Right kidney (tissue), 1 donor: ENCODE data around the gene RBM17.
"Not testable (repeated sequence)": the region's sequence is repeated elsewhere in the genome, so short reads cannot be mapped to it uniquely, and the experiment has no call there.

ENCODE experiments used
- DNase-seq: peaks from one replicate; pipeline ENCODE4 v3.0.0-alpha.2; 2016

The RBM17 gene

DNA sequence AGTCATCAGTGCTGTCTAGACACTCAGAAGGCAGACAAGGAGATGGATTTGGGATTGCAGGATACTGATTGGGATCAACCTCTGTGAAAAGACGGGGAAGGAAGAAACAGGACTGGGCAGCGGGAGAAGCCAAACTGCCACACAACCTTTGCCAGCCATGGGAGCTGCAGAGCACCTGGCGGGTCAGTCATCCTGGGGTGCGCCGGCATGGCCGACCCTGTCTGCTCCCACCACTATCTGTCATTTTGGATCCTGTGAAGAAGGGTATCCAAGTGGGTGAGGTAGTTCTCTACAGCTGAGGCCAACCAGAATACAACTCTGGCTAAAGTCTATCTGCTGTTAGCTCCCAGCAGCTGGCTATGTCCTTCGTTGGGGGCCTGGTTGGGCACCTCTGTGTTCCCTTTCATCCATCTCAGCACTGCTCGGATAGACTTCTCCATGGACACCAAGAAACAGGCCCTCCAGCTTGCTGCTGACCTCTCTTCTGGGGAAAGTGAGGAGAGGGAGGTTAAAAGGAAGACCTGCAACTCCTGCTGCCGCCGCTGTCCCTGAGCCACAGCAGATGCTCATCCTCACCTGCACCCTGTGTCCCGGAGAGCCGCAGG is 11.7 kb upstream of the RBM17 start:
- DNase-seq, result no peak

DNA sequence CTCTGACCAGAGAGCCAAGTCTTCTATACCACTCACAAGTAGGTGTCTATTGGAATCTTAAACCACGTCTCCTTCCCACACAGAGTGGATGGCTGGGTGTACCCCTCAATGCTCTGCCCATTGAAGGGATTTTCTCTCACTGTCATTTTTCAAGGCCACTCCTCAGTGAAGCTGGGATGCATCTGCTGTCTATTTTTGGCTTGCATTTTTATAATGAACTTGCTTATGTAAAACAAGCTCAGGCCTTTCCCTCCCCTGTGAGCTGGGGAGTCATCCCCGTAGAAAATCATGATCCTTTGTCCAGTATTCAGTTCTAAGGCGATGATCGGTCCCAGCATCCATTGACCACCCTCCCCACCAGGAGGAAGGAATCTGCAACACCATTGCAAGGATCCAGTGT is 9.8 kb upstream of the RBM17 start:
- DNase-seq, result no peak

DNA sequence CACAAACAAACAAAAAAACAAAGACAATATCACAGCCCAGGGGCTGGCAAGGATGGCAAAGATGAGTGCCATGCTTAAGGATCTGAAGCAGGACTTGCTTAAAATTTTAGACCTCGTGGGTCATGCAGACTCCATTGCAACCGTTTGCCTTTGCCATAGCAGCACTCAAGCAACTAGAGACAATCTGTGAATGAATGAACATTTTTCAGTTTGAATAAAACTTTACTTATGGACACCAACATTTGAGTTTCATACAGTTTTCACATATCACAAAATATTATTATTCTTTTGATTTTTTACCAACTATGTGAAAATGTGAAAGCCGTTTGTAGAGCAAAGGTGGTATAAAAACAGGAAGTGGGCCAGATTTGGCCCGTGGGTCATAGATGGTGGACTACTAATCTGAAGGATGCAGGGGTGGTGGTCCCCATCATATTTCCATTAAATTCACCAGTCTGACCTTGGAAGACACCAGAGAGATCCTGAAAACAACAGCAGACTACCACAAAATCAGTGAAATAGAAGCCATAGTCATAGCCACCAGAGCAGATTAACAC is 8.3 kb upstream of the RBM17 start:
- DNase-seq, result no peak

DNA sequence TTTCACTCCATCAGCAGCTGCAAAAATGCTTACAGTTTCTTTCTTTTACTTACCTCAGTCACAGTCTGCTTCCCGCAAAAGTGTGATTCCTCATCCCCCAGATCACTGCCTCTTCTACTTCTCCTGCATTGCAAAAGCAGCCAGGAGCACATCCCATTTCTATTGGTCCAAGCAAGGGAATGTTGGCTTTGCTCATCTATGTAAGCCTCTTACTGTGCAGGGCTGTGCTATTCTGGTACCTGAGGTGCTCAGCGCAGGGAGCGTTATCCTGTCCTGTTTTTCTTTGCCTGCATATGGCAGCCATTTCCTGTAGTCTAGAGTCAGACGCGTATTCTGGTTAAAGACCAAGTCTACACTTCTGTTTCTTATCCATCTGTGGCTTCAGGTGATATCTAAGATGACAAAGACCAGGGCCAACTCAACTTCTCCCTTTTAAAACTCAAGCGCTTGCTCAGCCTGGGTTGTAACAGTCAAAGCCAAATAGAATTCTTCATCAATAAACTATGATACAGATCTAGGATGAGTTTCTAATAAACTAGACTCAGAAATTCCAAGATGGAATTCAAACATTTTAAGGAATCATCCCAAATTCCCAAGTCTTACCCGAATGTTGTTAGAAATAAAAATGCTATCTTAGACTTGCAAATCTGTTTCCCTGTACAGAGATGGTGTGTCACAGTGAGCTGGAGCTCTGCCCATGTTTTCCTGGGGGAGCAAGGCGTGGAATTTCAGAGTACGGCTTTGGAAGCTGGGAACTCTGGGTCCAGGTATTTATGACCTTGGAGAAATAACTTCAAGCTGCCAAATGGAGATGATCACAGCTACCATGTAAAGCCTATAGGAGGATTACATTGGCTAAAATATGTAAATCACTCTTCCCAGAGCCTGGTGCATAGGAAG is 6.1 kb upstream of the RBM17 start:
- DNase-seq, result no peak

DNA sequence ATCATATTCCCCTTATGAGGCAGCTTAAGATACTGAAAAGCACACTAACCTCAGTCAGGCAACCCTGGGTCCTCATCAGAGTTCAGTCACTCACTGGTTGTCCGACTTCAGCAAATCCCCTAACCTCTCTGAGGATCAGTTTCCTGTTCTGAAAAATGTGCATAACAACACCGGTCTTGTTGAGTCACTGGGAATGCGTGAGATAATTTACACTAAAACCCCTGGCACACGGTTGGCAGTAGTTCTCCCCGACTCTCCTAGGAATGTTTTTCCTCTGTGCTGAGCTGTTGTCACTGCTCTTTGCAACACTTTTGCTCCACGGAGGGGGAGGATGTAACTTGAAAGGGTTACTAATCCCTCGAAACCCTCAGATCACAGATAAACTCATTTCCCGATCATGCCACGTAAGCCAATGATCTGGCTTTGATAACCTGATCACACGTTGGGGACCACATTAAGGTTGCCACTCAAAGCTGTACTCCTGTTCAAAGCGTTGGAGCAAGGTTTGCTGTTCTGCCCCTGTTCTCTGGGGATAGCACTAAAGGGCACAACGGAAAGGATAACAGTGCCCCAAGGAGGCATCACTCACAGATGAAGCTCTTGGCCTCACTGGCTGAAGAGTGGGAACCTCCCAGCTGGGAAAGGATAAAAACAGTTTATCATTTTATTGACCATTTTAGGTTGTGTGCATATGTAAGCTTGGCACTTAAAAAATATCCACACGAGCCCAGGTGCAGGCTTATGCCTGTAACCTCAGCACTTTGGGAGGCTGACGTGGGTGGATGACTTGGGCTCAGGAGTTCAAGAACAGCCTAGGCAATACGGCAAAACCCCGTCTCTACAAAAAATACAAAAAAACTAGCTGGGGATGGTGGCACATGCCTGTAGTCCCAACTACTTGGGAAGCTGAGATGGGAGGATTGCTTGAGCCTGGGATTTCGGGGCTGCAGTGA is 5.0 kb upstream of the RBM17 start:
- DNase-seq, result no peak

DNA sequence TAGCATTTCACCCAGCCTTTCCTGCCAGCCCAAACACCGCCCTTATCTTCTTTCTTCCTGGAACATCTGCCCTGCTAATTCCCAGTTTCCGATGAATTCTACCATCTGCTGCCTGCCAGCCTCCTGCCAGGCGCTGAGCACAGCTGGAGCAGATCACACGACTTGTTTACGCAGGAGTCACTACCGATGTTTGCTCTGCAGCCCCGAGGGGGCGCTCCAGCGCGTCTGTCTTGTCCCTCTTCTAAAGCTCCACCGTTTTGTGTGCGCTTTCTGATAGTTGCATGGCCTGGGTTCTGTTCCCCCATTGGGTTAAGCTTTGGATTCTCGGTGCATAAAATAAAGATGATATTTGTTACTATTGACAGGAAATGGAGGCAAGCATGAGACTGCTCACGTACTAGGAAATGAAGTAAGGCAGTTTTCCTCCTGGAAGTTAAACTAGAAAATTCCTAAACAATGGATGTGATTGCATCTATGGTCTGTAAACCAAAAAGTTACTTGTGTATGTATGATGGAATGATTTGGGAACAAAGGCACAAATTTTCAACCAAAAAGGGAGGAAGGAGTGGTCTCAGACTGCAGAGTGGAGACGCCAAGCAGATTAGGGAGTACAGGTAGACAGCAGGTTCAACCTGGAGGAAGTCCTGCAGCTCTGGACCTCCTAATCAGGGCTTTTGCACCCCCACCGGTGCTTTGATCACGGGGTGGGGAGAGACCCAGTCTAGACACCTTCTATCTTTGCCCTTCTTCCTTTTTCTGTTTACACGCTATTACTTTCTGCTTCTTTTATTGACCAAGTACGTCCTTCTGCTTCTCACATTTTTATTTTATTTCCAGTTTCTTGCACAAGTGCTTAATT is 2.2 kb upstream of the RBM17 start:
- peak; percentile 65 for DNase-seq

DNA sequence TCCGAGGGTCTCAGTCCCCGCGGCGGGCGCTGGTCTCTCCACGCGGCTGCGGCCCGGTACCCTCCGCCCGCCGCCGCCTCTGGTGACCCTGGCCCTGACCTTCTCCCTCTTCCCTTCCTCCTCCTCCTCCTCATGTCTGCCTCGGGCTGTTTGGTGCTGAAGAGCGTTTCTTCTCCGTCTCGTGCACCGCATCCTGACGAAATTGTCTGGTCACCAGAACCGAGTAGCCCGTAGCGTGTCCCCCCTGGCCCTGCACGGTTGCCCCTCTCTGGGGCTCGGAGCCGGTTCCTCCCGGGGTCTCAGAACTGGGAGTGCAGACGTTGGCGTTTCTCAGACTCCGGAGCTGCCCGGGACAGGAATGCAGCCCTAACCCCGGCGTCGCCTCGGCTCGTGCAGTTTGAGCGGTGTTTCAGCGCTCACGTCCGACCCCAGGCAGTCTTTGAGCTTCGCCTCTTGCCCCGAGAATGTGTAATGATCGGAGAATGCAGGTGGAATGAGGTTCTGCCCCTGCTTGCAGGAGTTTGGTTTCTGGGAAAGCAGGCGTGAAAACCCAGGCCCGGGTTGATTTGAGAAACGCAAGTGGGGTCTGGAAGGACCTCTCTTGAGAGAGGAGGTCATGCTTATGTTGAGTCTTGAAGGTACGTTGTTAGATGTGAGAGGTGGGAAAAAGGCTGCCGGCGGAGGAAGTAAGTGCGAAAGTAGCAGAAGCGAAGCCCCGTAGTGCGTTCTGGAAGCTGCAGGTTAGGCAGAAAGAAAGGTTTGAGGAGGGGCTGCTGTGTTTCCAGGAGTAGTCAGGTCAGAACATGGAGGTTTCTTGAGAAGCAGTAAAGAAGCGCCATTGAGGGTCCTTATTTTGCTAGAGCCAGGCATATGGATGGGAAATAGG is 743 bp downstream of the RBM17 start:
- DNase-seq, result peak; percentile 83

DNA sequence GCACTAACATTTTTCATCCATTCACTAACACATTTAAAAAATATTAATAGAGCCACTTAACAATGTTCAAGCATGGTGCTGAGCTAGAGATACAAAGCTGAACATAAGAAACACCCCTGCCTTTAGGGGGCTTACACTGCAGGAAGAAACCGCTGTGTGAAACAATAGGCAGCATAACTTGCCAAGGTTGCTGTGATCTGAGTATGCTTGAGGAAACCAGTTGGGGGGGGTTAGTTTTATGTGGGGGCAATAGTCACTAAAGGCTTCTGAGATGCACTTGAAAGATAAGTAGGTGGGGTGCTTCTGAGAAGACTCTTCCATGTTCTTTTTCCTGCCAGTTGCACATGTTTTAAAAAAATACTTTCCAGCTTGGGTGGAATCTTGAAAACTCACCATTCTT is 2.8 kb downstream of the RBM17 start:
- no peak for DNase-seq

DNA sequence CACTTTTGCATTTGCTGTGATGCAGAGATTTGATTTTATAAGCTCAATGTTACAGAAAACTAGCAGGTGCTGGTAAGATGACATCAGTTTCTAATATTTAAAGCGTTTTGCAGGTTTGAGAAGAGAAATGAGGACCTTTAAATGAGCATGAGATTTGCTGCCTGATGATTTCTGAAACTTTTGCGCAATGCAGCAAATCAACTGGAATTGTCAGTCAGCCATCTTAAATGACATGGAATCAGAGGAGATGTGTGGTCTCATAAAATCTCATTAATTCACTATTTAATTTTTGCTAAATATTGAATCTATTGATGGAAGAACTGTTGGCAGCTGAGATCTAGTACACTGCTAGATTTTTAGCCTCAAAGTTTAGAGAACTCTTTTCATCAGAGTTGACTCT is 3.9 kb downstream of the RBM17 start:
- DNase-seq, result no peak

DNA sequence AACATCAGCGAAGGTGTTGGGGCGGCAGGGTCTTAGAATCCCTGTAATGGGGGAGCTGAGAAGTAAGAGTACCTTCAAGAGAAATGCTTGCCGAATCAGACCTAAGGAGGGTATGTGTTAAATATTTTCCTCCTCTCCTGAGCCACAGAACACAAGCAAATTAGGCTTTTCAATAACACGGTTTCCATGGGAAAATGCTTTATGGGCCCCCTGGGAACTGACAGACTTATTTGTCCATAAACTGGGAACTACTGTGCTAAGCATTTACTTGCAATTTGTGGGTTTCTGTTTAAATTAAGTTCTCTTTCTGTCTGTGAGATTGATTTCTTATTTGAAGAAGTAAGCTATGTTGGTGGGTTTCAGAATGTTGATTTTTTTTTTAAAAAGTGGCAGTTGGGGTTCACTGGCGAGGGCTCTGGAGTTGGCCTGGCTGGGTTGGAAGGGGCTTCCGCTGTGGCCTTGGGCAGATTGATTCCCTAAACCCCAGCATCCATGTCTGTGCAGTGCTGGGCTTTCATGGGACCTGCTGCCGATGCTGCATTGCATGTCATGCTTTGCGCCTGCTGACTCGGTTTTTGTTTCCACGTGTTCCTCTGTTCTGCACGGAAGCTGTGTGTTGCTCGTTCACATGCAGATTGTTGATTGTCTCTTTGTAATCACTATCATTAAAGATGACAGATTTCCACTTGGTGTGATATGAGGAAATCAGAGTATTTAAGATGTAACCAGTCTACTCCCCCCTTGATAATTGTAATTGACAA is 7.2 kb downstream of the RBM17 start:
- no peak for DNase-seq

DNA sequence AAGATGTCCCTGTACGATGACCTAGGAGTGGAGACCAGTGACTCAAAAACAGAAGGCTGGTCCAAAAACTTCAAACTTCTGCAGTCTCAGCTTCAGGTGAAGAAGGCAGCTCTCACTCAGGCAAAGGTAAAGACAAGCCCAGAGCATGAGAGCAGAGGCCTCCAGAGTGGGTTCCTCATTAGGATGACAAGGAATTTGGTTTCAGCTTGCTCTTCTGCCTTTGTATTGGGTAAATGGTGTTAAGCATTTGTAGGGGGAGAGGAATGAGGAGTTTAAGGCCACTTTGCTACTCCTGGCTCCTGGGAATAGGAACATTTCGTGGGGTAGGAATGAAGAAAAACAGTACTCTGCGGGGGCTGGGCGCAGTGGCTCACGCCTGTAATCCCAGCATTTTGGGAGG is 8.2 kb downstream of the RBM17 start:
- DNase-seq, result no peak

DNA sequence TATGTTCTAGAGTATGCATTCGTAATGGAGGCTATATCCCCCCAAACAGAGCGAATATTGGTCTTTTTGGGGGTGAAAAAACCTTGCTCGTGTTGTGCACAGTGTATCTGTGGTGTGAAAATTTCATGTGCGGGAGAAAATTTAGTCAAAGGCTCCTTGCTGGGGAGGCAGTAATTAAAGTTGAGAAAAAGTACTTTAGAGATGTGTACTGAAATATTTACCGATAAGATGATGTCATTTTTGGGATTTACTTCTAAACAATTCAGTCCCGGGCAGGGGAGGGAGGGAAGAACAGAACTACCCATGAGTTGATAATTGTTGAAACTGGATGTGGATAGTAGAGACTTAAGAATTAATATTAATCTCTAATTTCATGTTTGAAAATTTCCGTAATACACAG is 9.3 kb downstream of the RBM17 start:
- DNase-seq, result no peak

DNA sequence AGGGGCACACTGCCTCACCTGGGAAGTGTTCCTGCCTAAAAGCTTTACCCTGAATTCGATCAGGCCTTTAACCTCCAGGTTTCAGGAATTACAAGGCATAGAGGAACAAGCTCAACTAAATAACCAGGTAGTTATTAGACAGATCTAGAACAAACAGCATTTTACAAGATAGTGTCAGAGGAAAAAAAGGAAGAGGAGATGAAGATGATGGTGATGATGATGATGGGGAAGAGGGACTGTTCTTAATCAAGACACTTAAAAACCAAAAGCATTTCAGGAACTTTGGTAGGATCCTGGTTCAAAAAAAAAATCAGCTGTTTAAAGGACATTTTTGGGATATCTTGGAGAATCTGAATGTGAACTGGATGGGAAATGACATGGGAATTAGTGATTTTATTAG is 11.5 kb downstream of the RBM17 start:
- no peak for DNase-seq

DNA sequence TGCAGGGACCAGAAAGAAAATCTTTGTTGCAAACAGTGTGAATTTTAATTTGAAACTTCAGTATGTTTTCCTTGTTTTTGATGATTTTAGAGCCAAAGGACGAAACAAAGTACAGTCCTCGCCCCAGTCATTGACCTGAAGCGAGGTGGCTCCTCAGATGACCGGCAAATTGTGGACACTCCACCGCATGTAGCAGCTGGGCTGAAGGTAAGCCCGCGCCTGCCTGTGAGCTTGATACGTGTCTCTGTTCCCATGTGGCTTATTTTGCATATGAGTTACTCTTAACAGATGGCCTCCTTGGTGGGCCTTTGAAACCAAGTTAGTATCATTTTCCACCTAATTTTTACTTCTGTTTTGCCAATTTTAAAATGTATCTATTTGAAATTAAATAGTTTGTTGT is 12.3 kb downstream of the RBM17 start:
- DNase-seq, result no peak

DNA sequence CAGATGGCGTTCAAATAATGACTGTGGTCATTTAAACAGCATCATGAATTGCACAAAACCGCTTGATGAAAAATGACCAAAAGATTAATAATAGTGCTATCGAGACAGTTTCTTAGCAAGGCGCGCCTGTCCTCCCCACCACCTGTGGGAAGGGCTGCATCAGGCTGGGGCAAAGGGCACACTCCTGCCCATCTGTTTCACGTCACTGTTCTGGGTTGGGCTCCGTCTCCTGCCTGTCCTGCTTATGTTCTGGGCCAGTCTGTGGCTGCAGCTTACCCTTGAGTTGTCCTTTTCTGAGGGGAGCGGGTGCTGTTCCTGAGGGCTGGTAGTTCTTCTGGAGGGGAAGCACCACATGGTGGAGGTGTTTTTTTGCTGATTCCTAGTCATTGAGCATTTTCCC is 13.3 kb downstream of the RBM17 start:
- DNase-seq, result no peak

DNA sequence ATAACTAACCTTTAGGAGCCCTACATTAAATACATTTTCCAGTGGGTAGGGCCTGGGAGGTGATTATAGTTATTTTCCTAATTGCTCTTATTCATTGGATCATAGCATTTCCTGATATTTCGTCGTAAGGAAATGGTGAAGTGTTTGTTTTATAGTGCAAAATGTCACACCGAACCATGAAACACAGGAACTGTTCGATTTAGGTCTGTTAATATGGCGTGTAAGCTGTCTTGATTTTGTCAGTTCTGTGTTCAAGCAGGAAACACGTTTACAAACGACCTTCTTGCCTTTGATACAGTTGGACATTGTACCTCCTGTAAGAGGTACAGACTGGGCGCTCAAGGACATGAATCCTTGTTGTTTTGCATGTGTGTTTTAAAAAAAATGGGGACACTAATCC is 14.8 kb downstream of the RBM17 start:
- DNase-seq, result no peak

DNA sequence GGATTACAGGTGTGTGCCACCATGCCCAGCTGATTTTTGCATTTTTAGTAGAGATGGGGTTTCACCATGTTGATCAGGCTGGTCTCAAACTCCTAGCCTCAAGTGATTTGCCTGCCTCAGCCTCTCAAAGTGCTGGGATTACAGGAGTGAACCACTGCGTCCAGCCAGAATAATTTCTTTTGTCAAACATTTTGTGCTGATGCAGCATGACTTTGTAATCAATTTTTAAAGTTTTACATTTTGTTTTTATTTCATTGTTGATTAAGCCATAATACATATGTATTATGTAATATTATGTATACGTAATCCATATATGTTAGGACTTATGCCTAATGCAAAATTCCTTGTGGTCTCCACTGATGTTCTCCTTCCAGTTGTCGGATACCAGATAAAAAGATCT is 18.8 kb downstream of the RBM17 start:
- DNase-seq, result not testable (repeated sequence)

DNA sequence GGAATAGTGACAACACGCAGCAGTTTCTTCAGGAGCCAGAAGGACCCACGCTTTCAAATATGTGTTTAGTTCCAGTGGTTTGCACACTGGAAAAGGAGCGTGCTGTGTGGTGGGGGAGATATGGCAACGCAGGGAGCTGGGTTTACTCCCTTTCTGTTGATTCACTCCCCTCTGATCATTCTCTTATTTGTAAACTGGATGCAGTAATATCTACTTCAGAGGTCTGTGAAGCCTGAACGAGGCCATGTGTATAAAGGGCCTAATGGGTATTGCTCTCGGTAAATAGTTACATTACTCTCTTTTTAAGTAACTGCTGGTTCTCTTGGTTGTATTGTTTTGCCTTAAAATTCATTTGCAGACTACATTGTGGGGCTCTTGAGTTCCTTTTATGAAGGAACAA is 19.2 kb downstream of the RBM17 start:
- no peak for DNase-seq

DNA sequence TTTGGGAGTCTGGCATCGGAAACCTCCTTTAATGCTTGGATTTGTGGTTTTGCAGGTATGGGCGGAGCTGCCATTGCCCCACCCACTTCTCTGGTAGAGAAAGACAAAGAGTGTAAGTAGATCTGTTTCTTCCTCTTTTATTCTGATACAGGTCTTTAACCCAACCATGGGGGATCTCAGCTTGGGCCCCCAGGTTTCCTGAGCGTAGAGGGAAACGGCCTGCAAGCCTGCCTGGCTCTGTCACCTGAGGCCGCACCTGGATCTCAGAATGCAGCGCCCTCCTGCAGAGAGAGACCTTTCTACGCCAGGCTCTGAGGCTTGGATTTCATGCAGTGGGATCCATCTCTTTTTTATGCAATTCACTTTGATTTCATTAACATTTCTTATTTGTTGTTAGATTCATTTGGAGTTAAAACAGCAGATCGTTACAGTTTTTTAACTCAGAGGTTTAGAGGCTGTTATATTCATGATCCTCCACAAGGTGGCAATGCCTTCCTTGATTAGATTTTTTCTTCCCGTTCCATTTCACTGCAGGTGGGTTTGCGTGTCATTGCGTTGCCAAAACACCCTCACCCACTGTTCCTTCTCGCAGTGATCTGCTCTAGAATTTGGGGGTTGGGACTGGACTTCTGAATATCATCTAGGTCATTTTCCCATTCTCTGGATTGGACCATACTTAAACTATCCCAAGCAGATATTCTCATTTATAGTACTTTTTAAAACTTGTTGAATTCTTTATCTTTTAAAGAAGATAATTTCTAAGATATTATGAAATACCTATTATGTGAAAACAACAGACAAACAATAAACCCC is 20.0 kb downstream of the RBM17 start:
- DNase-seq, result no peak
